Measurements from ENCODE around the gene UPF1. TPM values are rescaled to one million over a fixed set of nuclear protein-coding genes. Genes with fewer than 3 reads are reported as not detected.

The UPF1 gene
- total RNA-seq (ENCODE audit: unreplicated experiment), result 46.3 TPM
- long read RNA-seq, partial matches to known transcripts, result 1 of 2 reads
- long read RNA-seq, other reads (novel, unspliced or antisense), result 1 of 2 reads

DNA sequence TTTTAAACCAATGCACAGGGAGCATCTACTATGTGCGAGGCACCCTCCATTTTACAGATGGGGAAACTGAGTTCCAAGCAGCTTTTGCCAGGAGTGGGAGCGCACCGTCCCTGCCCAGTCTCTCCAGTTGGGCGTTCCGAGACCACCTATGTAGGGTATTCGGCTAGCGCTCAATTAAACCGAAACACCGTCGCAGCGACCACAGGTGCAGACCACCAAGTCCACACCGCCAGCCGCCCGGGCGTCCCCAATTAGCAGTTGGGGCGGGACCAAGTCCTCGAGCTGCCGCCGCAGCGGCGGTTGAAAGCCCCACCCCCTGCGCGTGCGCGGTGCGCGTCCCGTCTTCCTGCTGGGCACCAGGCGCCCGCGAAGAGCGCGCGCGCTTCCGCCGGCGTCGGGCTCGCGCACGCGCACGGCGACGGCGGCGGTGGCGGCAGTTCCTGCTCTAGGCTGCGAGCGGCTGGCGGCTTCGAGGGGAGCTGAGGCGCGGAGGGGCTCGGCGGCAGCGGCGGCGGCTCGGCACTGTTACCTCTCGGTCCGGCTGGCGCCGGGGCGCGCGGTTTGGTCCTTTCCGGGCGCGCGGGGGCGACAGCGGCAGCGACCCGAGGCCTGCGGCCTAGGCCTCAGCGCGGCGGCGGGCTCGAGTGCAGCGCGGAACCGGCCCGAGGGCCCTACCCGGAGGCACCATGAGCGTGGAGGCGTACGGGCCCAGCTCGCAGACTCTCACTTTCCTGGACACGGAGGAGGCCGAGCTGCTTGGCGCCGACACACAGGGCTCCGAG lies at the start of gene UPF1:
UPF1 (plus strand) TSS at position 436 of the 782 bp plus-strand sequence; CDS start at position 687, 251 bp downstream.
- H3K4me3 Mint-ChIP-seq (ENCODE audit: unreplicated experiment), result peak within 1 kb of the TSS; percentile 98
- H3K9me3 Mint-ChIP-seq (ENCODE audit: unreplicated experiment), result no peaks in the 10 kb centered on the region
- peaks cover 7% of the 10 kb centered on the region for H3K27me3 Mint-ChIP-seq (ENCODE audit: unreplicated experiment)
- peak within 1 kb of the TSS; percentile 87 for H3K27ac Mint-ChIP-seq (ENCODE audit: unreplicated experiment)
- DNase-seq, result peak; percentile 98
- peaks cover 21% of the 10 kb centered on the region for H3K4me1 Mint-ChIP-seq (ENCODE audit: low read depth, unreplicated experiment)
- TF ChIP-seq, protein P1, sequence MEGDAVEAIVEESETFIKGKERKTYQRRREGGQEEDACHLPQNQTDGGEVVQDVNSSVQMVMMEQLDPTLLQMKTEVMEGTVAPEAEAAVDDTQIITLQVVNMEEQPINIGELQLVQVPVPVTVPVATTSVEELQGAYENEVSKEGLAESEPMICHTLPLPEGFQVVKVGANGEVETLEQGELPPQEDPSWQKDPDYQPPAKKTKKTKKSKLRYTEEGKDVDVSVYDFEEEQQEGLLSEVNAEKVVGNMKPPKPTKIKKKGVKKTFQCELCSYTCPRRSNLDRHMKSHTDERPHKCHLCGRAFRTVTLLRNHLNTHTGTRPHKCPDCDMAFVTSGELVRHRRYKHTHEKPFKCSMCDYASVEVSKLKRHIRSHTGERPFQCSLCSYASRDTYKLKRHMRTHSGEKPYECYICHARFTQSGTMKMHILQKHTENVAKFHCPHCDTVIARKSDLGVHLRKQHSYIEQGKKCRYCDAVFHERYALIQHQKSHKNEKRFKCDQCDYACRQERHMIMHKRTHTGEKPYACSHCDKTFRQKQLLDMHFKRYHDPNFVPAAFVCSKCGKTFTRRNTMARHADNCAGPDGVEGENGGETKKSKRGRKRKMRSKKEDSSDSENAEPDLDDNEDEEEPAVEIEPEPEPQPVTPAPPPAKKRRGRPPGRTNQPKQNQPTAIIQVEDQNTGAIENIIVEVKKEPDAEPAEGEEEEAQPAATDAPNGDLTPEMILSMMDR (IDR thresholded peaks at IDR 0.05; ENCODE audit: partially characterized antibody, unreplicated experiment), result no peak
- H3K36me3 Mint-ChIP-seq (ENCODE audit: unreplicated experiment), result peaks cover 5% of the 10 kb centered on the region

DNA sequence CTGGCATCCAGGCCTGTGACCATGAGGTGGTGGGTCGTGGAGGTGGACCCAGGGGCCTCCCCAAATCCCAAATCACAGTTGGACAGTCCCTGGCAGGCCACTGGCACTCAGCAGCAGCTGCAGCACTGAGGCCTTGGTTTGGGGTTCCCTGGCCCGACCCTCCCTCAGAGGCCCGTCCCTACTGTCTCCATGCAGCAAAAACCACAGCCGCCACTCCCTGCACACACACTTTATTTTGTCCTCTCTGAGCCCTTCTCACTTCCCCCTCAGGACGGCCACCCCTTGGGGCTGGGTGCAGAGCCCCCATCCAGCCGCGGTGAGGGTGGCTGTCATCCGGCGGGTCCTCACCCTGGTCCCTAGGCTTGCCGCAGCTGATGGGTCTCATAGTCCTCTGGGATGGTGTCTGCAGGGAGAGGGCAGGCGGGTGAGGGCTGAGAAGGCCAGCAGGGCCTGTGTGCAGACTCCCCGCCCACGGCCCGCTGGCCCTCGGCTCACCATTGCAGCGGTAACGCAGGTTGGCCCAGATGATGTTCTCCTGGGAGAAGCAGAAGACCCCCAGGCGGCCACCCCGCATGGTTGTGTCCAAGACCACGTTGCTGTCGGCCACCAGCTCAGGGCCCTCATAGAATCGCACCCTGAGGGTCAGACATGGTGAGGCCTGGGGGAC lies 49.1 kb upstream of the UPF1 start:
- Mint-ChIP-seq H3K36me3 (ENCODE audit: unreplicated experiment) (peaks cover 4% of the 10 kb centered on the region), H3K4me3 (ENCODE audit: unreplicated experiment) (no peak overlapping the region), H3K9me3 (ENCODE audit: unreplicated experiment) (peaks cover 12% of the 10 kb centered on the region), H3K27ac (ENCODE audit: unreplicated experiment) (no peak overlapping the region), H3K27me3 (ENCODE audit: unreplicated experiment) (peaks cover 28% of the 10 kb centered on the region), H3K4me1 (ENCODE audit: low read depth, unreplicated experiment) (no peaks in the 10 kb centered on the region)
- DNase-seq, result no peak
- TF ChIP-seq, protein P1 (IDR thresholded peaks at IDR 0.05; ENCODE audit: partially characterized antibody, unreplicated experiment), result no peak

DNA sequence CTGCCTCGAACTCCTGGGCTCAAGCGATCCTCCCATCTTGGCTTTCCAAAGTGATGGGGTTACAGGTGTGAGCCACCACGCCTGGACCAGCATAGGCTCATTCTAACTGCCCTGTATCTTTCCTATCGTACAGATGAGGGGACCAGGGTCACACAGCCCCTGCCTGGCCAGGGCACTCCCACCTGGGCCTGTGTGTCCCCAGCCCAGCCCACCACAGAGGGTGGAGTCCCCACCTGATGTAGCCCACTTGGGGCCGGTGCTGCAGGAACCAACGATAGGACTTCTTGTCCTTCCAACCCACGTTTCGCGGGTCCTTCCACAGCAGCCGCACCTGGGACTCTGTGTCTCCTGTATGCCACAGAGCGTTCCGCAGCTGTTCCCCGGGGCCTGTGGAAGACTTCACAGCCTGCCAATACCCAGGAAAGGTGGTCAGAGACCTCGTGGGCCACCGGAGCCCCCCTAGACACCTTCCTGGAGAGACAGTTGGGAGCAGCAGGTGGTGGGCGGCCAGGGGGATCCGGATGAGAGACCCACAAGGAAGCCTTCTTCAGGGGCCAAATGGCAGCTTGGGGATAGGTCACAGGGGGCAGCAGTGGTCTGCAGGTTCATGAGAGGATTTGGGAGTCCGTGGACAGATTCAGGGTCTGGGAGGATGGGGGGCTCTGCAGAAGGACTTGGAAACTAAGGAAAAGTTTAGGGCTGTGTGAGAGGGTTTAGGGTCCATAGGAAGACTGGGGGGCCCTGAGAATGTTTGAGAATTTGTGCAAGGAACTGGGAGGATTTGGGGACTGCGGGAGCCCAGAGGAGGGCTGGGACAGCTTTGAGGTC lies 47.6 kb upstream of the UPF1 start:
- peaks cover 4% of the 10 kb centered on the region for H3K36me3 Mint-ChIP-seq (ENCODE audit: unreplicated experiment)
- H3K27me3 Mint-ChIP-seq (ENCODE audit: unreplicated experiment), result peaks cover 33% of the 10 kb centered on the region

DNA sequence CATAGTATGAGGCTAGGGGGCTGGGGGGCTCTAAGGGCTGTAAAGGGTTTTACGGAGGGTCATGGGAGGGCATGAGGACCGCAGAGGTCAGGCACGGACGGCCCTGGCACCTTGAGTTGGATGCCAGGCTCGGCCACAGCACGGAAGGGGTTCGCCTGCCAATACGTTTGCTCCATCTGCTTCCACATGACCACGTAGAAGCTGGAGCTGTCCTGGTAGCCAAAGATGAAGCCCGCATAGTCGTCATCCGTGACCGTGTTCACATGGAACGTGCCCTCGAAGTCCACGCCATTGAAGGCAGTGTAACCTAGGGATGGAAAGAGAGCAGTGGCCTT lies 47.0 kb upstream of the UPF1 start:
- no peak overlapping the region for H3K27ac Mint-ChIP-seq (ENCODE audit: unreplicated experiment)
- no peak overlapping the region for H3K4me3 Mint-ChIP-seq (ENCODE audit: unreplicated experiment)
- H3K4me1 Mint-ChIP-seq (ENCODE audit: low read depth, unreplicated experiment), result no peaks in the 10 kb centered on the region
- no peak for DNase-seq
- H3K27me3 Mint-ChIP-seq (ENCODE audit: unreplicated experiment), result peaks cover 35% of the 10 kb centered on the region
- H3K9me3 Mint-ChIP-seq (ENCODE audit: unreplicated experiment), result peaks cover 9% of the 10 kb centered on the region
- TF ChIP-seq, protein P1 (IDR thresholded peaks at IDR 0.05; ENCODE audit: partially characterized antibody, unreplicated experiment), result no peak
- H3K36me3 Mint-ChIP-seq (ENCODE audit: unreplicated experiment), result peaks cover 4% of the 10 kb centered on the region

More for the DNA sequence above, 47.6 kb upstream of the UPF1 start:
- Mint-ChIP-seq H3K4me3 (ENCODE audit: unreplicated experiment) (no peak overlapping the region), H3K27ac (ENCODE audit: unreplicated experiment) (no peak overlapping the region), H3K9me3 (ENCODE audit: unreplicated experiment) (peaks cover 9% of the 10 kb centered on the region), H3K4me1 (ENCODE audit: low read depth, unreplicated experiment) (no peaks in the 10 kb centered on the region)
- no peak for DNase-seq
- TF ChIP-seq, protein P1 (IDR thresholded peaks at IDR 0.05; ENCODE audit: partially characterized antibody, unreplicated experiment), result no peak

Measured in glutamatergic neuron (in vitro differentiated cells).